ENCODE measurements around the gene EYA2.

DNA sequence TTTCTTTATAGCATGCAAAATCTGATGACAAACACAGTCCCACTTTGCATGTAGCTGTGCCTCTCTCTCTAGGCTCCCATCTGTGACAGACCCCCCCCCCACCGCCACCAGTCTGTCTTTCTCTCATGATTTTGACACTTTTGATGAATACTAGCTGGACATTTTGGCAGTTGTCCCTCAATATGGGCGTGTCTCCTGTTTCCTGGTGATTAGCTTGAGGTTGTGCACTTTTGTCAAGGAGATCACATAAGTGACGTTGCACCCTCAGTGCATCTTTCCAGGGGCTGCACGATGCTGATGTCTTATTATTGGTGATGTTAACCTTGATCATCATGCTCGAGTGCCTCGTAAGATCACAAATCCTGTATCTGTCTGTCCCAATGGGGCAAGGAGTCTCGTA lies 155.1 kb downstream of the EYA2 start:
- TF ChIP-seq POLR2AphosphoS5 (IDR thresholded peaks at IDR 0.05; ENCODE audit: low read depth, low read length) (no peak), POLR2A (IDR thresholded peaks at IDR 0.05; ENCODE audit: low read depth, low read length) (no peak)
